Cerebellar cortex (tissue), 1 donor: ENCODE data around the gene ATRNL1.
A peak's percentile ranks its signal among the peaks of the same experiment; 100 is the strongest.
"Not testable (repeated sequence)": the region's sequence is repeated elsewhere in the genome, so short reads cannot be mapped to it uniquely, and the experiment has no call there.

Source experiments
- DNase-seq: peaks from one replicate; pipeline ENCODE4 v3.0.0-alpha.2; 2015; ENCODE audit warnings: low spot score

The ATRNL1 gene

DNA sequence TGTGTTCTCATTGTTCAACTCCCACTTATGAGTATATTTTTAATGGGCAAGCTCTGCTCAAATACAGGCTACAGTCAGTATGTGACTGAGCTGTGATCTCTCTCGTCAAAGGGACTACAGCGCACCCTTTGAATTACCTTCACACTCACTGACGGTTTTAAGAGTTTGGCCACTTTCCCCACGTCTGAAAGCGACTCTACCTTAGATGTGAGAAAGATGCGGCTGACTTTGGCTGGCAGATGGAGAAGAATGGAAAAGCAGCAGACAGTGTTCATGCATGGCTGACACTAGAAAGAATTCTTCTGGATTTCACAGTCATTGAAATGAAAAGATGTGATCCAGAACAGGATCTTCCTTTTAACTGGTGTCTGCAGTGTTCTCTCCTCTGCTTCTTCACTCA lies 2.0 kb upstream of the ATRNL1 start:
- DNase-seq, result no peak

DNA sequence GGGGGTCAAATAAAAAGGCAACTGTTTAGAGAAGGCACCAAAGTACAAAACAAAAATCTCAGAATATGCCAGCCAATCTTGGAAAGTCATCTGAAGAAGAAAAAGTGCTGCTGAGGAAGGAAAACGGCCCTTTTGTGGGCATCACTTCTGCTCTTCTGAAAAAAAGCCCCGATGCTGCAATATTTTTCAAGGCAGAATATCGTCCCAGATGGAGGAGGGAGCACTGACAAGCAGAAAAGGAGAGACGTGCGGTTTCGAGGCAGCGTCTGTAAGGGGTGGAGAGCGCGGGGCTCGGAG lies 959 bp upstream of the ATRNL1 start:
- DNase-seq, result no peak

DNA sequence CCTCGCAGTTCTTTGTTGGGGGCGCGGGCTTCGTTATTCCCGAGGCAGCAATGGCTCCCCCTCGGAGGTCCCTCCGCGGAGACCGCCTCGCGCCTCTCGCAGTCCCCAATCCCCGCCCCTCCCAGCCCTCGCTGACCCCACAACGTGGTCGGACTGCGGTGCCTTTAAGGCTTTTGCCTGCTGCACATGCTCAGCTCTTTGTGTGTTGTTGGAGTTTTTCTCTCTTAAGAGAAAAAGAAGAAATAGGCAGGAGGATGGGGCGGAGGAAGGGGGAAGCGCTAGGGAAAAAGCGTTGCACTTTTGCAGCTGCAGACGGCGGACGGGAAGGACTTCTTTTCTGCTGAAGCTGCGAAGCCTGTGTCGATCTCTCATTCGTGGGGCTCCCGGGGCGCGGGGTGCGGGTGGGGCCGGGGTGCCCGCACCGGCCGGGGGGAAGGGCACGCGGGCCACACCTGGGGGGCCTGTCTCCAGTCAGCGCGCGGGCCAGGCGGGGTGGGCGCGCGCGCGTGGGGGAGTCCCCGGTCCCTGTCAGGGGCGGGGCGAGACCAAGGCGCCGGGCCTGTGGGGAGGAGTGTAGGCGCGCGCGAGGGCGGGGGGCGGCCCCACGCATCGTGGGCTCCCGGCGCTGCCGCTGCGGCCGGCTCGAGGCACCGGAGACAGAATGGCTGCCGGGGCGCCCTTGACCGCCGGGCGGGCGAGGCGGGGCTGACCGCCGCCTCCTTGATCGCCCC lies 445 bp upstream of the ATRNL1 start:
- peak; percentile 6 for DNase-seq

DNA sequence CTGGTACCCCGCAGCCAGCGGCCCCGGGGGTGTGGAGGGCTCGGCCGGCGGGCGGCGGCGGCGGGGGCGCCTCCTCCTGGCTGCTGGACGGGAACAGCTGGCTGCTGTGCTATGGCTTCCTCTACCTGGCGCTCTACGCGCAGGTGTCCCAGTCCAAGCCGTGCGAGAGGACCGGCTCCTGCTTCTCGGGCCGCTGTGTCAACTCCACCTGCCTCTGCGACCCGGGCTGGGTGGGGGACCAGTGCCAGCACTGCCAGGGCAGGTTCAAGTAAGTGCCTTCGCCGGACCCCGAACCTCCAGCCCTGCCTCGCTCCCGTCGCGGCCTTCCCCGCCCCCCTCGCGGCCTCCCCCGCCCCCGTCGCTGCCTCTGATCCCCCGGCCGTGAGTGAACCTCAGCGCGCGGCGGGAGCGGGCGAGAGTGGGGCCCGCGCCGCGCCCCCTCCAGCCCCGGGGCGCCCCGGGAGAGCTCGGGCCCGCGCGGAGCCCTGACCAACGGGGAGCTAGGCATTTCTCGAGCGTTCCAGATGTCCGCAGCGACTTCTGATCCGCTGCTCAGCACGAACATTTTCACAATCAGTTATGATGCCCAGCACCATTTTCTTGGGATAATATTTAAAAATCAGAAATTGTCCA lies 727 bp downstream of the ATRNL1 start:
- DNase-seq, result no peak

DNA sequence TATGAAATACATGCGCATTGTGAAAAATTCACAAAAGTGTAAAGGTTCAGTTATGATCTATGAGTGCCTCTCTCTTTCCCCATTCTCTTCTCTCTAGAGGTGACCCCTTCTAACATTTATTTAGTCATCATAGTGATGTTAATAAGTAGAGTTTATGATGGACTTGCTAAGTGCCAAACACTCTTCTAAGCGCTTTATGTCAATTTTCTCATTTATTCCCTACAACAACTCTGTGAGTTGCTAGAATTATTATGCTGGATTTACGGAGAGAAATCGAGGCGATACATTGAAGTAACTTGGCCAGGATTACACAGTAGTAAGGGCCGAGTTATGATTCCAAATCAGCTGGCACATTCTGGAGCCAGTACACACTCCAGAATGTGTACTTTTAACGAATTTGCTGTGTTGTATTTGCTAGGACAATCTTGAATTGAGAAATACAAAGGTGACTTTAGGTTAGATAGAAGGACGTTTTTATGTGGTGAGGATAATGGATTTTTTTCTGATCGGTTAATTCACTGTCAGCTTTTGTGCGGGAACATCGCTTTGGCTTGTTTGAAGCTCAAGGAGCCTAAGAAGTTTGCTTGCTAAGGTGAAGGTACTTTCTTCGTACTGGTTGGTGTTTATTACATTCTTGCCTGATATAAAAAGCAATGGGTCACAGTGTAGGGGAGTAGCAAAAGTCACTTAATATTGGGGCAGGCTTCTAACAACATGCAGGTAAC lies 1.4 kb downstream of the ATRNL1 start:
- no peak for DNase-seq

DNA sequence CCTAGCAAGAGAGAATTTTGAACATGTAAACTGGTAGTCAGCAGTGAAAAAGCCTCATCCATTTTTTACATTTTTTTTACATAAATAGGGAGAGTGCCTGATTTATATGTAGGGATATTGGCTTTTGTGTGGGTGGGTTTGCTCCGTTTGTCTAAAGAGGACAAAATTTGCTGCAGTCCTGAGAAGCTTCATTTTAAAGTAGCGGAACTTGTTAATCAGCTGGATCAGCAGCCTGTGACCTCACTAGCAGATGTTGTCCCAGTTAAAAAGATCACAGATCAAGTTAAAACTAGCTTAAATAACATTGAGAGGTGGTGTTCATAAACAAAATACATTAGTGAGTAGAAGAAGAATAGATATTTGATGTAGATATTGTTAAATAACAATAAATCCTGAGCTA lies 2.6 kb downstream of the ATRNL1 start:
- no peak for DNase-seq

DNA sequence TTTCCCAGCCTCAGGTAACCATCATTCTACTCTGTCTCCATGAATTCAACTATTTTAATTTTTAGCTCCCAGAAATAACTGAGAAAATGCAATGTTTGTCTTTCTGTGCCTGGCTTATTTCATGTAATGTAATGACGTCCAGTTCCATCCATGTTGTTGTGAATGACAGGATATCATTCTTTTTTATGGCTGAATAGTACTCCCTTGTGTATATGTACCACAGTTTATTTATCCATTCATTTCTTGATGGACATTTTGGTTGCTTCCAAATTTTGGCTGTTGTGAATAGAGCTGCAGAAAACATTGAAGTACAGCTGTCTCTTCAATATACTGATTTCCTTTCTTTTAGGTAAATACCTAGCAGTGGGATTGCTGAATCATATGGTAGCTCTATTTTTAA lies 10.5 kb downstream of the ATRNL1 start:
- no peak for DNase-seq

DNA sequence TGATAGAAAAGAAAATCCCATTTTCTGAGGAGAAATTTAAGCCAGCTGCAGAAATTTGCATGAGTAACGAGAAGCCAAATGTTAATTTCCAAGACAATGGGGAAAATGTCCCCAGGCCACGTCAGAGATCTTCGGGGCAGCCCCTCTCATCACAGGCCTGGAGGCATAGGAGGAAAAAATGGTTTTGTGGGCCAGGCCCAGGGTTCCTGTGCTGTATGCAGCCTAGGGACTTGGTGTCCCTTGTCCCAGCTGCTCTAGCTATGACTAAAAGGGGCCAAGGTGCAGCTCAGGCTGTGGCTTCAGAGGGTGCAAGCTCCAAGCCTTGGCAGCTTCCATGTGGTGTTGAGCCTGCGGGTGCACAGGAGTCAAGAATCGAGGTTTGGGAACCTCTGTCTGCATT lies 12.2 kb downstream of the ATRNL1 start:
- DNase-seq, result not testable (repeated sequence)

DNA sequence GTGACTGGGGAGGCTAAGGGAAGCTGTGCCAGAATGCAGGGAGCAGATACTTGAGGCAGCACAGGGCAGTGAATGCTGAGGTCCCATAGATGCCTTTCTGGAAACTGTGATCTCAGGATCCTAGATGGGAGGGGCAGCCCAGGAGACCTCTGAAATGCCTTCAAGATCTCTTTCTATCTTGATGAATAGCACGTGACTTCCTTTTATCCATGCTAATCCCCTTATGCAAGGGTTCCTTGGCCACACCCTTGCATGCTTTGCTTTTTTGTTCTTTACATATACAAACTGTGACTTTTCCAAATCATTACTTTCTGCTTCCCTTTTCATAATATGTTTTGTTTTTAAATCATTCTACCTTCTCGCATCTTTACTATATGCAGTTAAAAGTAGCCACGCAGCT lies 14.7 kb downstream of the ATRNL1 start:
- no peak for DNase-seq

DNA sequence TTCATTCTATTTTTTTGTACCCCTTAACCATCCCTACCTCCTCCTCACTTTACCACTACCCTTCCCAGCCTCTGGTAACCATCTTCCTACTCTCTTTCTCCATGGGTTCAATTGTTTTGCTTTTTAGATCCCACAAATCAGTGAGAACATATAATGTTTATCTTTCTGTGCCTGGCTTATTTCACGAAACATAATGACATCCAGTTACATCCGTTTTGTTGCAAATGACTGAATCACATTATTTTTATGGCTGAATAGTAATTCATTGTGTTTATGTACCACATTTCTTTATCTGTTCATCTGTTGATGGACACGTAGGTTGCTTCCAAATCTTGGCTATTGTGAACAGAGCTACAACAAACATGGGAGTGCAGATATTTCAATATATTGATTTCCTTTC lies 24.1 kb downstream of the ATRNL1 start:
- no peak for DNase-seq

DNA sequence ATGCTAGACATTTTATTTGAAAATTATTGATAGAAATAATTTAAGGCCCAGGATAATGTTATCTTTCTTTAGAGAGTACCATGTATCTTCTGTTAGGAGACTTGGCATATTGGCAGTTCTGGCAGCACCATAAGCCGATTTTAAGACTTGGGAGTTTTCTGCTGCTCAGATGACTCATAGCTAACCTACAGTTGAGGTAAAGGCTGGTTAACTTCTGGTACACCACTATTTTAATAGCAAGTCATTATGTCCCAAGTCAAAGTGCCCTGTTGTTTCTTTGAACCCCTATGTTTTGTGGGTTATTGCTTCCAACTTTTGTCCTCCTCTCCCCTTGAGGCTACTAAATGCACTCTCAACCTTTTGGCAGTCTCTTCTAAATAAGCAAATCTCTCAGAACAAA lies 25.2 kb downstream of the ATRNL1 start:
- no peak for DNase-seq

DNA sequence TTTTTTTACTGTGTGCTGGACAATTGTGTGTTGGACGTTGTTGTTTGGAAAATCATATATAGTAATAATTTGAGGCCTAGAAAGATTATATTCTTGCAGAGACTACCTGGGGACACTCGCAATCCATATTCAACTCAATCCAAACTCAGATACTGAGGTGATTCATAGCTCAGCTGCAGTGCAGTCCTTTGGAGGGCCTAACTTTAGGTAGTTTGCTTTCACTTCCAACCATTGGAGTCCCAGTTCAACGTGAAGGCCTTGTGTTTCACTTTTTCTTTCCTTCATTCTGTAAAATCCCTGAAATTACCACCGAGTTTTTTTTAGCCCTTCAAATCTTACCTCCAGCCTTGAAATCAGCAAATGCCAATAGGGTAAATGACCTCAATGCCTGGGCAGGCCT lies 32.3 kb downstream of the ATRNL1 start:
- no peak for DNase-seq

DNA sequence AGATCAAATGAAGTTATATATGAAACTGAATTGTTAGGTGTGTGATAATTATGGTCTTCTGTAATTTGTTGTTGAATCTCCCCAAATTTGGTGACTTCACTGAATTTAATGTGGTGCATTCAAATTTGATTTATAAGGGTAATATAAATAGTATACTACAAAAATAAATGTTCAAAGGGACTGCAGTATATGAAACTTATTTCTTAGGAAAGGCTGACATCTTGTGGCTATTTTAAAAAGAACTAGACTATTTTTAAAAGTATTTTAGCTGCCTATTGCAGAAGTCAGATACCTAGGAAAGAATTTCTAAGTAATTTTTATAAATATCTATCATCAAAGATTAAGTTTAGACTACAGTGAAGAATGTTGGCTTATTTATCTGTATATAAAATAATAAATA lies 36.6 kb downstream of the ATRNL1 start:
- DNase-seq, result peak; percentile 46

DNA sequence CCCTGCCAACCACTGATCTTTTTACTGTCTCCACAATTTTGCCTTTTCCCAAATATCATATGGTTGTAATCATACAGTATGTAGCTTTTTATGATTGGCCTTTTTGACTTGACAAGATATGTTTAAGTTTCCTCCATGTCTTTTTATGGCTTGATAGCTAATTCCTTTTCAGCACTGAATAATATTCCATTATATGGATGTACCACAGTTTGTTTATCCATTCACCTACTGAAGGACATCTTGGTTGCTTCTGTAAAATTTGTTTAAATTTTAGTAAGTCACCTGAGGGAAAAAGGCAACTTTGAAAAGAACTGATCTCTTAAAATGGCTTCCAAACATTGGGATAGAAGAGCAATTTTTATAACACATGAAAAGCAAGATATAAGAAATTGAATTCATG lies 43.5 kb downstream of the ATRNL1 start:
- DNase-seq, result no peak

DNA sequence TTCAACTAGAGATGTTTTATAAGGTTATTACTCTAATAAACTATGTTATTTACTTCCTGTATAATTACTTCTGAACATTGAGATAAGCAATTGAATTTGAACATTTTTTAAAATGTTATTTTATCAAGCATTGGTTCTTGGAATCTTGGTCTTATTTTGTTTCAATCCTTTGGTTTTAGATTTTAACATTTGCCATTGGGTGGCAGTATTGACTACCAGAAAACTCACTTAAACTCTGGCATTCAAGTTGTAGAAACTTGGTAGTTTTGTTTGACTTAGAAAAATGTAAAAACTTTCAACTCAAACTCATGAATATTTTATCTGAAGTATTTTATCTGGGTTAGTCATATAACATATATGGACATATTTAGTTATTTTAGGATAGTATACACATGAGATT lies 48.1 kb downstream of the ATRNL1 start:
- DNase-seq, result no peak

DNA sequence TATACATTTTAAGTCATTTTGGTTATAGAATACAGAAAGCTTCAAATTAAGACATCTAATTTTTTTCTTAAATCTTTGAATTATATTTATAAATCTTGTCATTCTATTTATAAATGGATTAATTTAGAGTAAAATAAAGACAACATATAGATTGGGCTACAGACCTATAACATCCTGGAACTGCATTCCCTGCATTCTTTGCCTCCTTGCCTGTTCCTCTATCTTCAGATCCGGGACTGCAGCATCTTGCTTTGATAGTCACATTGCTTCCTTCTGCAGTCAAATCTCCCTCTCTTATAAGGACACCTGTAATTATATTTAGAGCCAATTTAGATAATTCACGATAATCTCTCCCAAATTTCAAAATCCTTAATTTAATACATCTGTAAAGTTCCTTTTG lies 64.2 kb downstream of the ATRNL1 start:
- no peak for DNase-seq

DNA sequence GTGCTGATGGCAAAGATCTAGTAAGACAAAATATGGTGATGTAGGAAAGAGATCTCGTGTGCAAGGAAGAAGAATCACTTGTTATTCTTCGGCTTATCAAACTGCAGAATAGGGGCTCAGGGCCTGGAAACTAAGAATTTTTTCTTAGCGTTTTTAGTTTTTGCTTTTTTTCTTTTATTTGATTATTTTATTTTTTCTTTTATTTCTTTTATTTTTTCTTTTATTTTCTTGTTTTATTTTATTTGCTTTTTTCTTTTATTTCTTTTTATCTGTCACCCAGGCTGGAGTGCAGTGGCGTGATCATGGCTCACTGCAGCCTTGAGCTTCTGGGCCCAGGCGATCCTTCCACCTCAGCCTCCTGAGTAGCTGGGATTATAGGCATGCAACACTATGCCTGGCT lies 70.0 kb downstream of the ATRNL1 start:
- no peak for DNase-seq

DNA sequence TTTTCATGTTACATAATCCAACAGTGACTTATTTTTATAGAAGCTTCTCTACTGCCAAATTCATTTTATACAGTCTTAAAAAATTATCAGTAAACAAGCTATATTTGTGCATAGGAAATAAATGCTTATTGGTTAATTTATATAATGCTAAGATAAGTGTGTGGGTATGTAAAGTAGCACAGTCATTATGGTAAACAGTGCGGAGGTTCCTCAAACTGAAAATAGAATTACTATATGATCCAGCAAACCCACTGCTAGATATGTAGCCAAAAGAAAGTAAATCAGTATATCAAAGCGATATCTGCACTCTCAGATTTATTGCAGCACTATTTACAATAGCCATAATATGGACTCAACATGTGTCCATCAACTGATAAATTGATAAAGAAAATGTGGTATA lies 71.1 kb downstream of the ATRNL1 start:
- no peak for DNase-seq

DNA sequence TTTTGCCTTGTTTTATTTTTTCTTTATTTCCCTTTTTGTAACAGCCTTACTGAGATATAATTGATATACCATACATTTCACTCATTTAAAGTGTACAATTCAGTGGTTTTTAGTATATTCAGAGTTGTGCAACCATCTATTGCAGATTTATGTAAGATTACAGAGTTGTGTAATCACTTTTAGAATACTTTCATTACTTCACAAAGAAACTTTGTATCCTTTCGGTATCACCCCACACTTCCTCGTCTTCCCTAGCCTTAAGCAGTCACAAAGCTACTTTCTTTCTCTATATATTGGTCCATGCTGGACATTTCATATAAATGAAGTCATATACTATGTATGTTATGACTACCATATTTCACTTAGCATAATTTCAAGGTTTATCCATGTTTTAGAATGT lies 74.6 kb downstream of the ATRNL1 start:
- no peak for DNase-seq

DNA sequence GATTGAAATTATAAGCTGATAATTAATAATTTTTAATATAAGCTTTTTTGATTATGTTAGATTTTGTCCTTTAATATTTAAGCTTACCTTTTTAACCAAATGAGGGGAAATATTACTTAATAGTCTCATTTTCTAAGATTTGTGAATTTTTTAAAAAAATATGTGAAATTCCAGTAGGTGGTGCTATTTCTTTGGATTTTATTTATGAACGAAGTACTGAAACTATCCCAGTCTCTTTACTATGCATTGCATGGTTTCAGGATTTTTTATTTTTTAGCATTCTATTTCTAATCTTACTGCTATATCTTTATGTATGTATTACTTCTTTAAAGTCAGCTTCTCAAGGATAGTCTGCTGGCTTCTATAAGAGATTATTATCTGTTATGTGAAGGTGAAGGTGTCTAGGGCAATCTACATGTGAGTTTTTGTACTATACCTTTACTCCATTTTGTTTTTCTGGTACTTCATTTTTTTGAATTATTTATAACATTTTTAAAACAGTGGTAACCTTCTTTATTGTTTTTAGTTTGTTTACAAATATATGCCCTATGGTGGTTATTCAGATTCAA lies 78.3 kb downstream of the ATRNL1 start:
- peak; percentile 11 for DNase-seq

DNA sequence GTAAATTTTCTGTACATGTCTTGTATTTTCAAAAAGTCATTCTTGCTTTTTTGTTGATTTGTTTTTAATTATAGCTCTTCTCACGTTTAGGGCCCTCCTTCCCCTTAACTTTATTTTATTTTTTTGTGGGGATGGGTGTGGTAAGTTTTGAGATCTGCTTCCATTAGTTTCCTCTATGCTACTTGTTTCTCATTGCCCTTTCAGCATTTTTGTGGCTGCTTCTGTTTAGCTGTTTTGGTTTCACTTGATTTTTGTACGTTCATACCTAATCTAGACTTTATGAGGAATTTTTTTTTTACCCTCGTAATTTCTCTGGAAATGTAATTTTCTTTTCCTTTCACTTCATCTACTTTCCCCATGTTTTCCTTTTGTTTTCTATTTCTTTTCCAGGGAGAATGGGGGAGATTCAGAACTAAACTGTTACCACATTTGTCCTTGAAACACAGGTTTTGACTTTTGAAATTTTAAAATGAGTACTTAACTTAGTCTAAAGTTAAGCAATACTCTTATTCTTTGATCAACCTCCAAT lies 80.8 kb downstream of the ATRNL1 start:
- no peak for DNase-seq

DNA sequence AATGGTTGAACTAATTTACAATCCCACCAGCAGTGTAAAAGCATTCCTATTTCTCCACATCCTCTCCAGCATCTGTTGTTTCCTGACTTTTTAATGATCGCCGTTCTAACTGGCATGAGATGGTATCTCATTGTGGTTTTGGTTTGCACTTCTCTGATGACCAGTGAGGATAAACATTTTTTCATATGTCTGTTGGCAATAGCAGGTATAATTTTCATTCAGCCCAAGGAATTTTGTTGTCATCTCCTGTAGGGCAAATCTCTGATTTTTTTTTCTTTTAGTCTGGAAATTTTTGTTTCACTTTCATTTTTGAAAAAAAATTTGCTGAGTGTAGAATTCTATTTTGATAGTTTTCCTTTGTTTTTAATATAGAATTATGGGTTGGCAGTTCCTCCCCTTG lies 114.1 kb downstream of the ATRNL1 start:
- DNase-seq, result not testable (repeated sequence)

DNA sequence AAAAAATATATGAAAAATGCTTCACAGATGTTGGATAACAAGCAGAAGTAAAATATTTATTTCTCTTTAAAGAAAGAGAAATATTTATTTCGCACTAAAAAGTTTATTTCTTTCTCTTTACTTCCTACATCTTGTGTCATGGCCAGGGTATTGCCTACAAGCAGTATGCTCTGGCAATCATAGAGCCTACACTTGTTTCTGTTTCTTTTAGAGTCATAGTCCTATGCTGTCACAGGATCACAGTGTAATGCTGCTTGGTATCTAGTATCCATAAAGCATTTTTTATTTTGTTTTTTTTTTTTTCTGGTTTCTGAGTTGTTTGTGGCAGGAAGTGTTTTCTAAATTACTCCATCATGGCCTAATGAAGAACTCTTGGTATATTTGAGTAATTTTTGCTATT lies 116.0 kb downstream of the ATRNL1 start:
- DNase-seq, result no peak
